Stomach (tissue), 4 donors: ENCODE data around the gene ILF2.

Experiments used
- EP300 ChIP-seq: sonication (generic); formaldehyde crosslinking; IDR thresholded peaks from one replicate; pipeline ENCODE4 v1.6.1; 2017; ENCODE audit warnings: antibody characterized with exemption
- POLR2A ChIP-seq, 4 donors: fragments of 450-650 bp; IDR thresholded peaks; one replicate each; pipeline ENCODE4 v1.6.1; 2016; ENCODE audit warnings: antibody characterized with exemption in 4 of 4, control low read depth in 2 of 4, mild to moderate bottlenecking in 1 of 4, moderate library complexity in 1 of 4
- TF ChIP-seq, protein P1 (sequence below), 7 experiments: fragments of 450-650 bp in 4 of 7; fragments of 200-600 bp in 3 of 7; sonication (generic) in 3 of 7; IDR thresholded peaks; one replicate each; pipeline ENCODE4 v1.5.1; 2016 to 2019; ENCODE audit warnings: antibody characterized with exemption in 7 of 7, control low read depth in 2 of 7, mild to moderate bottlenecking in 1 of 7

- TF ChIP-seq, protein P1, sequence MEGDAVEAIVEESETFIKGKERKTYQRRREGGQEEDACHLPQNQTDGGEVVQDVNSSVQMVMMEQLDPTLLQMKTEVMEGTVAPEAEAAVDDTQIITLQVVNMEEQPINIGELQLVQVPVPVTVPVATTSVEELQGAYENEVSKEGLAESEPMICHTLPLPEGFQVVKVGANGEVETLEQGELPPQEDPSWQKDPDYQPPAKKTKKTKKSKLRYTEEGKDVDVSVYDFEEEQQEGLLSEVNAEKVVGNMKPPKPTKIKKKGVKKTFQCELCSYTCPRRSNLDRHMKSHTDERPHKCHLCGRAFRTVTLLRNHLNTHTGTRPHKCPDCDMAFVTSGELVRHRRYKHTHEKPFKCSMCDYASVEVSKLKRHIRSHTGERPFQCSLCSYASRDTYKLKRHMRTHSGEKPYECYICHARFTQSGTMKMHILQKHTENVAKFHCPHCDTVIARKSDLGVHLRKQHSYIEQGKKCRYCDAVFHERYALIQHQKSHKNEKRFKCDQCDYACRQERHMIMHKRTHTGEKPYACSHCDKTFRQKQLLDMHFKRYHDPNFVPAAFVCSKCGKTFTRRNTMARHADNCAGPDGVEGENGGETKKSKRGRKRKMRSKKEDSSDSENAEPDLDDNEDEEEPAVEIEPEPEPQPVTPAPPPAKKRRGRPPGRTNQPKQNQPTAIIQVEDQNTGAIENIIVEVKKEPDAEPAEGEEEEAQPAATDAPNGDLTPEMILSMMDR (IDR thresholded peaks at IDR 0.05), result no peak
- TF ChIP-seq POLR2A (IDR thresholded peaks at IDR 0.05) (no peak), EP300 (no peak)
Observed at GRCh38 chr1:153616917-153617311, 53.9 kb downstream of the ILF2 start.
